AG08395 (cell line): ENCODE data around the gene MAML1.

ENCODE experiments used
- DNase-seq: peaks from one replicate; pipeline ENCODE4 v3.0.0; 2012; ENCODE audit warnings: mixed read lengths, low spot score

The MAML1 gene

GRCh38 chr5:179824745-179825112 is 92.1 kb downstream of the MAML1 start:
- DNase-seq = no peak

DNA sequence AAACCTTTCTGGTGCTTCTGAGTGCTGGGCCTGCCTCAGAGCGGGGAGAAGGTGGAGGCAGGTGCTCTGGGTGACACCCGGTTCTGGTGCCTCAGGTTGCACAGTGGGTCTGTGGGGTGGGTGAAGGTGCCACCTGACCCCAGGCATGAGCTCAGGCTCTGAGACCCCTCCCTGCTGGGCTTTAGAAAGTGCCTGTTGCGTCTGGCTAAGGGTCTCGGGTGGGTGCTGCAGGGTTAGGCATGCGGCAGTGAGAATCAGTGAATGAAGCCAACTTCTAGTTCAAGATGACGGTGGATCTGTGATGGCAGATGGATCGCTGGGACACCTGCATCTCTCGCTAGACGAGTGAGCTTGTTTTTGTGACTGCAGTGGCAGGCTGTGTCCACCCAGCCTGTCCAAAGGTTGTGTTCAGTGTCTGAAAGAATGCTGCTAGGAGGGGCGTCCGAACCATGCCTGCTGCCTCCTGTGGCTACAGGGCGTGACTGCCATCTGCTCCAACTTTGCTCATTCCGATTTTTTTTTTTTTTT is 93.1 kb downstream of the MAML1 start:
- peak; percentile 41 for DNase-seq
